Measurements from ENCODE around the gene AGGF1. TPM values are rescaled to one million over a fixed set of nuclear protein-coding genes. Genes with fewer than 3 reads are reported as not detected.
A peak's percentile ranks its signal among the peaks of the same experiment; 100 is the strongest.

AGGF1 gene
- total RNA-seq, 1 donor from 2014 or later: 18.1 TPM

- peak; percentile 63 for DNase-seq (ENCODE audit: low spot score)
- Mint-ChIP-seq H3K4me3 (ENCODE audit: unreplicated experiment) (peak within 1 kb of the TSS; percentile 99), H3K27me3 (ENCODE audit: unreplicated experiment) (peaks cover 7% of the 10 kb centered on the region), H3K9me3 (ENCODE audit: unreplicated experiment) (no peaks in the 10 kb centered on the region), H3K36me3 (ENCODE audit: low read depth, unreplicated experiment) (peaks cover 14% of the 10 kb centered on the region), H3K27ac (ENCODE audit: unreplicated experiment) (peak within 1 kb of the TSS; percentile 99), H3K4me1 (ENCODE audit: unreplicated experiment) (peaks cover 18% of the 10 kb centered on the region)
- peak; percentile 14 for TF ChIP-seq CTCF (IDR thresholded peaks at IDR 0.05; ENCODE audit: unreplicated experiment)
Measured at GRCh38 chr5:77086689-77087483, 56.7 kb downstream of the AGGF1 start, which contains the start of gene ZBED3. TSS of gene ZBED3 (minus strand) at chr5:77087285. CDS start at chr5:77077878, 9,407 bp downstream.

GRCh38 chr5:77087484-77088261 is 57.5 kb downstream of the AGGF1 start:
- Mint-ChIP-seq H3K27me3 (ENCODE audit: unreplicated experiment) (peaks cover 7% of the 10 kb centered on the region), H3K9me3 (ENCODE audit: unreplicated experiment) (no peaks in the 10 kb centered on the region), H3K4me3 (ENCODE audit: unreplicated experiment) (peak overlapping the region; percentile 94), H3K4me1 (ENCODE audit: unreplicated experiment) (peaks cover 18% of the 10 kb centered on the region), H3K27ac (ENCODE audit: unreplicated experiment) (peak overlapping the region; percentile 91), H3K36me3 (ENCODE audit: low read depth, unreplicated experiment) (peaks cover 14% of the 10 kb centered on the region)
- no peak for TF ChIP-seq CTCF (IDR thresholded peaks at IDR 0.05; ENCODE audit: unreplicated experiment)
- DNase-seq (ENCODE audit: low spot score): no peak

- Mint-ChIP-seq H3K4me3 (ENCODE audit: unreplicated experiment) (no peak overlapping the region), H3K9me3 (ENCODE audit: unreplicated experiment) (no peaks in the 10 kb centered on the region), H3K4me1 (ENCODE audit: unreplicated experiment) (no peaks in the 10 kb centered on the region), H3K36me3 (ENCODE audit: low read depth, unreplicated experiment) (peaks cover 7% of the 10 kb centered on the region), H3K27me3 (ENCODE audit: unreplicated experiment) (no peaks in the 10 kb centered on the region), H3K27ac (ENCODE audit: unreplicated experiment) (no peak overlapping the region)
- no peak for TF ChIP-seq CTCF (IDR thresholded peaks at IDR 0.05; ENCODE audit: unreplicated experiment)
- no peak for DNase-seq (ENCODE audit: low spot score)
Measured at GRCh38 chr5:77095189-77095588, 65.0 kb downstream of the AGGF1 start.

GRCh38 chr5:77101298-77101697 is 71.1 kb downstream of the AGGF1 start:
- Mint-ChIP-seq H3K36me3 (ENCODE audit: low read depth, unreplicated experiment) (peaks cover 9% of the 10 kb centered on the region), H3K4me1 (ENCODE audit: unreplicated experiment) (no peaks in the 10 kb centered on the region), H3K27me3 (ENCODE audit: unreplicated experiment) (no peaks in the 10 kb centered on the region), H3K27ac (ENCODE audit: unreplicated experiment) (no peak overlapping the region), H3K4me3 (ENCODE audit: unreplicated experiment) (no peak overlapping the region), H3K9me3 (ENCODE audit: unreplicated experiment) (no peaks in the 10 kb centered on the region)
- DNase-seq (ENCODE audit: low spot score): no peak
- TF ChIP-seq CTCF (IDR thresholded peaks at IDR 0.05; ENCODE audit: unreplicated experiment): no peak

All from endothelial cell (in vitro differentiated cells).